SK-N-SH treated with all-trans-retinoic acid at 6 μM for 48 hours (cell line): Measurements from ENCODE around the gene XIAP.

ENCODE experiments used
- ATAC-seq: fragments of 200-7000 bp; cut with Tn5 transposase; 3 replicates; pipeline ENCODE4 v1.9.1; 2020; ENCODE audit warnings: mild to moderate bottlenecking, moderate library complexity
- BACH2 ChIP-seq: fragments of 250-450 bp; sonication (Bioruptor Pico); IDR thresholded peaks from 2 replicates; pipeline ENCODE4 v1.9.0; 2021; ENCODE audit warnings: mild to moderate bottlenecking, borderline replicate concordance
- CSDC2 ChIP-seq: fragments of 250-450 bp; sonication (Bioruptor Pico); IDR thresholded peaks from 2 replicates; pipeline ENCODE4 v1.5.0; 2020; ENCODE audit warnings: mild to moderate bottlenecking, moderate library complexity
- ESRRG ChIP-seq: fragments of 250-450 bp; sonication (Bioruptor Pico); IDR thresholded peaks from 2 replicates; pipeline ENCODE4 v1.6.1; 2021; ENCODE audit warnings: mild to moderate bottlenecking
- GLIS3 ChIP-seq: fragments of 250-450 bp; sonication (Bioruptor Pico); IDR thresholded peaks from 2 replicates; pipeline ENCODE4 v1.5.0; 2020; ENCODE audit warnings: mild to moderate bottlenecking, moderate library complexity
- ISL1 ChIP-seq: fragments of 250-450 bp; sonication (Bioruptor Pico); IDR thresholded peaks from 2 replicates; pipeline ENCODE4 v2.1.2; 2022; ENCODE audit warnings: mild to moderate bottlenecking, moderate library complexity
- OSR1 ChIP-seq: fragments of 250-450 bp; sonication (Bioruptor Pico); IDR thresholded peaks from 2 replicates; pipeline ENCODE4 v1.8.0; 2022; ENCODE audit warnings: moderate library complexity, mild to moderate bottlenecking, inconsistent platforms
- PPARA ChIP-seq: fragments of 250-450 bp; sonication (Bioruptor Pico); IDR thresholded peaks from 2 replicates; pipeline ENCODE4 v1.5.0; 2020; ENCODE audit warnings: mild to moderate bottlenecking, borderline replicate concordance
- RARB ChIP-seq: fragments of 250-450 bp; sonication (Bioruptor Pico); IDR thresholded peaks from 2 replicates; pipeline ENCODE4 v1.8.0; 2021; ENCODE audit warnings: mild to moderate bottlenecking, moderate library complexity
- SNAI2 ChIP-seq: fragments of 250-450 bp; sonication (Bioruptor Pico); IDR thresholded peaks from 2 replicates; pipeline ENCODE4 v1.5.0; 2020; ENCODE audit warnings: mild to moderate bottlenecking, moderate library complexity
- TCF4 ChIP-seq: fragments of 250-450 bp; sonication (Bioruptor Pico); IDR thresholded peaks from 2 replicates; pipeline ENCODE4 v1.8.0; 2021; ENCODE audit warnings: mild to moderate bottlenecking, moderate library complexity, borderline replicate concordance
- ZC3H10 ChIP-seq: fragments of 250-450 bp; sonication (Bioruptor Pico); IDR thresholded peaks from 2 replicates; pipeline ENCODE4 v1.5.1; 2021; ENCODE audit warnings: mild to moderate bottlenecking, moderate library complexity
- ZFP3 ChIP-seq: fragments of 250-450 bp; sonication (Bioruptor Pico); IDR thresholded peaks from 2 replicates; pipeline ENCODE4 v1.5.0; 2020; ENCODE audit warnings: mild to moderate bottlenecking, moderate library complexity
- ZFP30 ChIP-seq: fragments of 450-650 bp; formaldehyde crosslinking; IDR thresholded peaks from 2 replicates; pipeline ENCODE4 v1.5.0; 2022; ENCODE audit warnings: mild to moderate bottlenecking, moderate library complexity
- ZNF70 ChIP-seq: fragments of 450-650 bp; formaldehyde crosslinking; IDR thresholded peaks from 2 replicates; pipeline ENCODE4 v1.5.0; 2020; ENCODE audit warnings: mild to moderate bottlenecking, moderate library complexity
- TF ChIP-seq, protein P1 (sequence below): fragments of 250-450 bp; sonication (Bioruptor Pico); IDR thresholded peaks from 2 replicates; pipeline ENCODE4 v1.5.0; 2020; ENCODE audit warnings: mild to moderate bottlenecking, moderate library complexity
- TF ChIP-seq, protein P2 (sequence below): fragments of 250-450 bp; sonication (Bioruptor Pico); IDR thresholded peaks from 2 replicates; pipeline ENCODE4 v1.5.1; 2020; ENCODE audit warnings: low read depth, mild to moderate bottlenecking, moderate library complexity
- TF ChIP-seq, protein P3 (sequence below): fragments of 250-450 bp; sonication (Bioruptor Pico); IDR thresholded peaks from 2 replicates; pipeline ENCODE4 v1.8.0; 2021; ENCODE audit warnings: low read depth, mild to moderate bottlenecking, moderate library complexity, borderline replicate concordance
- TF ChIP-seq, protein P4 (sequence below): fragments of 250-450 bp; sonication (Bioruptor Pico); IDR thresholded peaks from 2 replicates; pipeline ENCODE4 v1.5.1; 2021; ENCODE audit warnings: mild to moderate bottlenecking, moderate library complexity
- TF ChIP-seq, protein P5 (sequence below): fragments of 250-450 bp; sonication (Bioruptor Pico); IDR thresholded peaks from 2 replicates; pipeline ENCODE4 v1.8.0; 2020; ENCODE audit warnings: mild to moderate bottlenecking, moderate library complexity, borderline replicate concordance

XIAP gene

DNA sequence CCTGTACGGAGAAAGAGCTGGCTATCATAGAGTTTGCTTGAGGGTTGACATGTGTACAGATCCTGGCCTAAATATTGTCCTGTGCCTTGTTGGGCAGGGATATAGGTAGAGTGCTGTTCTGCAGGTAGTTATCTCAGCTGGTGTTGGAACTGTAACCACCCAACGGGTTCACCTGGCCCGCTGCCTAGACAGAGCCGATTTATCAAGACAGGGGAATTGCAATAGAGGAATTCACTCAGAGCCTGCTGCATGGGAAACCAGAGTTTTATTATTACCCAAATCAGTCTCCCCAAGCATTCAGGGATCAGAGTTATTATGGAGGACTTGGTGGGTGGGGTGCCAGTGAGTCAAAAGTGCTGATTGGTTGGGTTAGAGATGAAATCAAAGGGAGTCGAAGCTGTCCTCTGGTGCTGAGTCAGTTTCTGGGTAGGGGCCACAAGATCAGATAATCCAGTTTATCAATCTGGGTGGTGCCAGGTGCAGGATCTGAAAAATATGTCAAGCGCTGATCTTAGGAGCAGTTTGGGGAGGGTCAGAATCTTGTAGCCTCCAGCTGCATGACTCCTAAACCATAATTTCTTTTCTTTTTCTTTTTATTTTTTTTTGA lies 42.5 kb upstream of the XIAP start:
- TF ChIP-seq BACH2 (CRISPR knock-in tag) (no peak), ZFP30 (CRISPR knock-in tag) (no peak), ZC3H10 (CRISPR knock-in tag) (no peak), ISL1 (no peak), ZFP3 (CRISPR knock-in tag) (no peak), CSDC2 (CRISPR knock-in tag) (no peak), TCF4 (no peak), ZNF70 (CRISPR knock-in tag) (no peak)
- TF ChIP-seq, protein P1, sequence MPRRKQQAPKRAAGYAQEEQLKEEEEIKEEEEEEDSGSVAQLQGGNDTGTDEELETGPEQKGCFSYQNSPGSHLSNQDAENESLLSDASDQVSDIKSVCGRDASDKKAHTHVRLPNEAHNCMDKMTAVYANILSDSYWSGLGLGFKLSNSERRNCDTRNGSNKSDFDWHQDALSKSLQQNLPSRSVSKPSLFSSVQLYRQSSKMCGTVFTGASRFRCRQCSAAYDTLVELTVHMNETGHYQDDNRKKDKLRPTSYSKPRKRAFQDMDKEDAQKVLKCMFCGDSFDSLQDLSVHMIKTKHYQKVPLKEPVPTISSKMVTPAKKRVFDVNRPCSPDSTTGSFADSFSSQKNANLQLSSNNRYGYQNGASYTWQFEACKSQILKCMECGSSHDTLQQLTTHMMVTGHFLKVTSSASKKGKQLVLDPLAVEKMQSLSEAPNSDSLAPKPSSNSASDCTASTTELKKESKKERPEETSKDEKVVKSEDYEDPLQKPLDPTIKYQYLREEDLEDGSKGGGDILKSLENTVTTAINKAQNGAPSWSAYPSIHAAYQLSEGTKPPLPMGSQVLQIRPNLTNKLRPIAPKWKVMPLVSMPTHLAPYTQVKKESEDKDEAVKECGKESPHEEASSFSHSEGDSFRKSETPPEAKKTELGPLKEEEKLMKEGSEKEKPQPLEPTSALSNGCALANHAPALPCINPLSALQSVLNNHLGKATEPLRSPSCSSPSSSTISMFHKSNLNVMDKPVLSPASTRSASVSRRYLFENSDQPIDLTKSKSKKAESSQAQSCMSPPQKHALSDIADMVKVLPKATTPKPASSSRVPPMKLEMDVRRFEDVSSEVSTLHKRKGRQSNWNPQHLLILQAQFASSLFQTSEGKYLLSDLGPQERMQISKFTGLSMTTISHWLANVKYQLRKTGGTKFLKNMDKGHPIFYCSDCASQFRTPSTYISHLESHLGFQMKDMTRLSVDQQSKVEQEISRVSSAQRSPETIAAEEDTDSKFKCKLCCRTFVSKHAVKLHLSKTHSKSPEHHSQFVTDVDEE, result no peak
- TF ChIP-seq, protein P2, sequence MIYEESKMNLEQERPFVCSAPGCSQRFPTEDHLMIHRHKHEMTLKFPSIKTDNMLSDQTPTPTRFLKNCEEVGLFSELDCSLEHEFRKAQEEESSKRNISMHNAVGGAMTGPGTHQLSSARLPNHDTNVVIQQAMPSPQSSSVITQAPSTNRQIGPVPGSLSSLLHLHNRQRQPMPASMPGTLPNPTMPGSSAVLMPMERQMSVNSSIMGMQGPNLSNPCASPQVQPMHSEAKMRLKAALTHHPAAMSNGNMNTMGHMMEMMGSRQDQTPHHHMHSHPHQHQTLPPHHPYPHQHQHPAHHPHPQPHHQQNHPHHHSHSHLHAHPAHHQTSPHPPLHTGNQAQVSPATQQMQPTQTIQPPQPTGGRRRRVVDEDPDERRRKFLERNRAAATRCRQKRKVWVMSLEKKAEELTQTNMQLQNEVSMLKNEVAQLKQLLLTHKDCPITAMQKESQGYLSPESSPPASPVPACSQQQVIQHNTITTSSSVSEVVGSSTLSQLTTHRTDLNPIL (CRISPR knock-in tag), result no peak
- TF ChIP-seq, protein P3, sequence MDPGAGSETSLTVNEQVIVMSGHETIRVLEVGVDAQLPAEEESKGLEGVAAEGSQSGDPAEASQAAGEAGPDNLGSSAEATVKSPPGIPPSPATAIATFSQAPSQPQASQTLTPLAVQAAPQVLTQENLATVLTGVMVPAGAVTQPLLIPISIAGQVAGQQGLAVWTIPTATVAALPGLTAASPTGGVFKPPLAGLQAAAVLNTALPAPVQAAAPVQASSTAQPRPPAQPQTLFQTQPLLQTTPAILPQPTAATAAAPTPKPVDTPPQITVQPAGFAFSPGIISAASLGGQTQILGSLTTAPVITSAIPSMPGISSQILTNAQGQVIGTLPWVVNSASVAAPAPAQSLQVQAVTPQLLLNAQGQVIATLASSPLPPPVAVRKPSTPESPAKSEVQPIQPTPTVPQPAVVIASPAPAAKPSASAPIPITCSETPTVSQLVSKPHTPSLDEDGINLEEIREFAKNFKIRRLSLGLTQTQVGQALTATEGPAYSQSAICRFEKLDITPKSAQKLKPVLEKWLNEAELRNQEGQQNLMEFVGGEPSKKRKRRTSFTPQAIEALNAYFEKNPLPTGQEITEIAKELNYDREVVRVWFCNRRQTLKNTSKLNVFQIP, result no peak
- TF ChIP-seq, all 23 proteins: peak for 0
- no peak for ATAC-seq

DNA sequence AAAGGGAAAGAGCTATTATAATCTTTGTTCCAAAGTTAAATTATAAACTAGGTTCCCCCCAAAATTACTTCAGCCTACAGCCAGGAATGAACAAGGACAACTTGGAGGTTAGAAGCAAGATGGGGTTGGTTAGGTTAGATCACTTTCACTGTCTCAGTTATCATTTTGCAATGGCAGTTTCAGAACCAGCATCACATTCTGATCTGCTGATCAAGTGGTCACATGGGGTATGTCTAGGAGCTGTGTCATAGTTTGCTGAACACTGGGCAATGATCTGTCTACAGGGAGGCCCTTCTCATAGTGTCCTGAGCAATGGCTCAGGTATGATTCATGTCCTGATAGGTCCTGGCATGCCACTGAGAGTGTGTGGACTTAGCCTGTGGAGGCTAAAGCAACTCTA lies 41.6 kb upstream of the XIAP start:
- ATAC-seq, result peak; percentile 36; the same call in 2 of the 3 replicates
- TF ChIP-seq ZFP30 (CRISPR knock-in tag), result no peak
- TF ChIP-seq TCF4, result no peak
- TF ChIP-seq, protein P1, result no peak
- TF ChIP-seq, protein P4, sequence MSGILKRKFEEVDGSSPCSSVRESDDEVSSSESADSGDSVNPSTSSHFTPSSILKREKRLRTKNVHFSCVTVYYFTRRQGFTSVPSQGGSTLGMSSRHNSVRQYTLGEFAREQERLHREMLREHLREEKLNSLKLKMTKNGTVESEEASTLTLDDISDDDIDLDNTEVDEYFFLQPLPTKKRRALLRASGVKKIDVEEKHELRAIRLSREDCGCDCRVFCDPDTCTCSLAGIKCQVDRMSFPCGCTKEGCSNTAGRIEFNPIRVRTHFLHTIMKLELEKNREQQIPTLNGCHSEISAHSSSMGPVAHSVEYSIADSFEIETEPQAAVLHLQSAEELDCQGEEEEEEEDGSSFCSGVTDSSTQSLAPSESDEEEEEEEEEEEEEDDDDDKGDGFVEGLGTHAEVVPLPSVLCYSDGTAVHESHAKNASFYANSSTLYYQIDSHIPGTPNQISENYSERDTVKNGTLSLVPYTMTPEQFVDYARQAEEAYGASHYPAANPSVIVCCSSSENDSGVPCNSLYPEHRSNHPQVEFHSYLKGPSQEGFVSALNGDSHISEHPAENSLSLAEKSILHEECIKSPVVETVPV (CRISPR knock-in tag), result no peak
- no peak for TF ChIP-seq PPARA (CRISPR knock-in tag)
- no peak for TF ChIP-seq ZNF70 (CRISPR knock-in tag)
- no peak for TF ChIP-seq GLIS3 (CRISPR knock-in tag)
- TF ChIP-seq ZC3H10 (CRISPR knock-in tag), result no peak
- TF ChIP-seq OSR1 (CRISPR knock-in tag), result no peak
- TF ChIP-seq ISL1, result no peak
- TF ChIP-seq SNAI2, result no peak
- TF ChIP-seq ESRRG (CRISPR knock-in tag), result no peak
- no peak for TF ChIP-seq RARB
- TF ChIP-seq, protein P5, sequence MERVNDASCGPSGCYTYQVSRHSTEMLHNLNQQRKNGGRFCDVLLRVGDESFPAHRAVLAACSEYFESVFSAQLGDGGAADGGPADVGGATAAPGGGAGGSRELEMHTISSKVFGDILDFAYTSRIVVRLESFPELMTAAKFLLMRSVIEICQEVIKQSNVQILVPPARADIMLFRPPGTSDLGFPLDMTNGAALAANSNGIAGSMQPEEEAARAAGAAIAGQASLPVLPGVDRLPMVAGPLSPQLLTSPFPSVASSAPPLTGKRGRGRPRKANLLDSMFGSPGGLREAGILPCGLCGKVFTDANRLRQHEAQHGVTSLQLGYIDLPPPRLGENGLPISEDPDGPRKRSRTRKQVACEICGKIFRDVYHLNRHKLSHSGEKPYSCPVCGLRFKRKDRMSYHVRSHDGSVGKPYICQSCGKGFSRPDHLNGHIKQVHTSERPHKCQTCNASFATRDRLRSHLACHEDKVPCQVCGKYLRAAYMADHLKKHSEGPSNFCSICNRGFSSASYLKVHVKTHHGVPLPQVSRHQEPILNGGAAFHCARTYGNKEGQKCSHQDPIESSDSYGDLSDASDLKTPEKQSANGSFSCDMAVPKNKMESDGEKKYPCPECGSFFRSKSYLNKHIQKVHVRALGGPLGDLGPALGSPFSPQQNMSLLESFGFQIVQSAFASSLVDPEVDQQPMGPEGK (CRISPR knock-in tag), result no peak
- TF ChIP-seq, protein P2 (CRISPR knock-in tag), result no peak
